Testis (tissue), 2 donors: ENCODE data around the gene NLRC5.

Experiments used
- POLR2A ChIP-seq: fragments of 450-650 bp; IDR thresholded peaks from one replicate; pipeline ENCODE4 v1.6.1; 2017; ENCODE audit warnings: antibody characterized with exemption, mild to moderate bottlenecking, moderate library complexity
- TF ChIP-seq, protein P1 (sequence below), 3 experiments: fragments of 450-650 bp in 2 of 3; fragments of 200-600 bp in 1 of 3; sonication (generic) in 1 of 3; IDR thresholded peaks; one replicate each; pipeline ENCODE4 v1.5.1; 2016 to 2019; ENCODE audit warnings: antibody characterized with exemption in 3 of 3, mild to moderate bottlenecking in 2 of 3, moderate library complexity in 1 of 3

DNA sequence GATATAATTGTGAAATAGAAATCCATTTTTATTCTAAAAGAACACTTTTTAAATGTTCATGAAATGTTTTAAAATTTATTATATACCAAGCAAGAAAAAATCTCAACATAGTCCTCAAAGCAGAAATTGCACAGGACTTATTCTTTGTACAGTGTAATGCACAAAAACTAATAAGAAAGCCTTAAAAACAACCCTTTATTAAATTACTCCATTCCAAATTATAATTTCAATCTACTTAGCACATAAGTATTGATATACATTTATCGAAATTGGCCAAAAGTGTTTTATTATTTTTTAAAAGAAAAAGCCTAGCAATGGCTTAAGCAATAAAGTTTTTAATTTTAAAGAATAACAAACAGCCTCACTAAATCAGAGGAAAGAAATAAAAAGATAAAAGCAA is 19.1 kb downstream of the NLRC5 start:
- TF ChIP-seq, protein P1, sequence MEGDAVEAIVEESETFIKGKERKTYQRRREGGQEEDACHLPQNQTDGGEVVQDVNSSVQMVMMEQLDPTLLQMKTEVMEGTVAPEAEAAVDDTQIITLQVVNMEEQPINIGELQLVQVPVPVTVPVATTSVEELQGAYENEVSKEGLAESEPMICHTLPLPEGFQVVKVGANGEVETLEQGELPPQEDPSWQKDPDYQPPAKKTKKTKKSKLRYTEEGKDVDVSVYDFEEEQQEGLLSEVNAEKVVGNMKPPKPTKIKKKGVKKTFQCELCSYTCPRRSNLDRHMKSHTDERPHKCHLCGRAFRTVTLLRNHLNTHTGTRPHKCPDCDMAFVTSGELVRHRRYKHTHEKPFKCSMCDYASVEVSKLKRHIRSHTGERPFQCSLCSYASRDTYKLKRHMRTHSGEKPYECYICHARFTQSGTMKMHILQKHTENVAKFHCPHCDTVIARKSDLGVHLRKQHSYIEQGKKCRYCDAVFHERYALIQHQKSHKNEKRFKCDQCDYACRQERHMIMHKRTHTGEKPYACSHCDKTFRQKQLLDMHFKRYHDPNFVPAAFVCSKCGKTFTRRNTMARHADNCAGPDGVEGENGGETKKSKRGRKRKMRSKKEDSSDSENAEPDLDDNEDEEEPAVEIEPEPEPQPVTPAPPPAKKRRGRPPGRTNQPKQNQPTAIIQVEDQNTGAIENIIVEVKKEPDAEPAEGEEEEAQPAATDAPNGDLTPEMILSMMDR (IDR thresholded peaks at IDR 0.05) = no peak
- no peak for TF ChIP-seq POLR2A
